Gastroesophageal sphincter (tissue), 4 donors: ENCODE data around the gene FAM107A. TPM values are rescaled to one million over a fixed set of nuclear protein-coding genes. Genes with fewer than 3 reads are reported as not detected.

Source experiments
- ATAC-seq: fragments of 150-250 bp; one replicate; pipeline ENCODE4 v1.9.1; 2016; ENCODE audit warnings: mild to moderate bottlenecking, moderate library complexity
- H3K27ac ChIP-seq, 4 donors: fragments of 200-600 bp; sonication (generic) in 3 of 4; 1 replicate in 3 of 4; 2 replicates in 1 of 4; pipeline ENCODE4 v1.5.1; 2016 to 2019
- H3K27me3 ChIP-seq: fragments of 200-600 bp; sonication (generic); one replicate; pipeline ENCODE4 v1.5.1; 2019
- H3K36me3 ChIP-seq, 2 donors: fragments of 200-600 bp; sonication (generic); one replicate each; pipeline ENCODE4 v1.5.1; 2019; ENCODE audit warnings: control low read depth in 1 of 2
- H3K4me1 ChIP-seq, 3 donors: fragments of 200-600 bp; sonication (generic); 1 replicate in 2 of 3; 2 replicates in 1 of 3; pipeline ENCODE4 v1.5.1; 2016 to 2019; ENCODE audit warnings: control low read depth in 2 of 3
- H3K4me3 ChIP-seq, 2 donors: fragments of 200-600 bp; sonication (generic); one replicate each; pipeline ENCODE4 v1.5.1; 2019; ENCODE audit warnings: mild to moderate bottlenecking in 1 of 2, moderate library complexity in 1 of 2
- H3K9me3 ChIP-seq, 3 donors: fragments of 200-600 bp; sonication (generic); one replicate each; pipeline ENCODE4 v1.5.1; 2017 to 2019; ENCODE audit warnings: control low read depth in 2 of 3
- CTCF ChIP-seq, 4 experiments: fragments of 200-600 bp in 2 of 4; fragments of 450-650 bp in 2 of 4; sonication (generic) in 1 of 4; IDR thresholded peaks; one replicate each; pipeline ENCODE4 v1.5.1; 2017 to 2019; ENCODE audit warnings: antibody characterized with exemption in 4 of 4, mild to moderate bottlenecking in 2 of 4, moderate library complexity in 2 of 4
- EP300 ChIP-seq: sonication (generic); formaldehyde crosslinking; IDR thresholded peaks from one replicate; pipeline ENCODE4 v1.6.1; 2017; ENCODE audit warnings: antibody characterized with exemption, mild to moderate bottlenecking
- POLR2A ChIP-seq, 2 donors: fragments of 450-650 bp; IDR thresholded peaks; one replicate each; pipeline ENCODE4 v1.6.1; 2017; ENCODE audit warnings: antibody characterized with exemption in 2 of 2, mild to moderate bottlenecking in 2 of 2, moderate library complexity in 1 of 2
- POLR2AphosphoS5 ChIP-seq: sonication (generic); formaldehyde crosslinking; IDR thresholded peaks from one replicate; pipeline ENCODE4 v1.6.1; 2017; ENCODE audit warnings: antibody characterized with exemption
- WGBS, 2 donors: methylation state at CpG; one replicate each; pipeline ENCODE4 v1.1.5; 2018; ENCODE audit warnings: low coverage in 1 of 2; 5-methylcytosine and 5-hydroxymethylcytosine counted together
- total RNA-seq, 4 donors: library from RNA; depleted of rRNA; stranded (reverse); fragments of >200 nt; gene quantifications; one replicate each; pipeline ENCODE4 v1.1.0, GENCODE V29; 2016

FAM107A gene
- total RNA-seq, 4 donors from 2014 or later, result 27.9 to 109 (median 83.8) TPM

GRCh38 chr3:58524326-58524888 lies 52.8 kb downstream of the FAM107A start:
- no peaks in the 10 kb centered on the region for H3K9me3 ChIP-seq
- H3K4me3 ChIP-seq, result no peak overlapping the region
- H3K4me1 ChIP-seq, result peaks cover 0 to 12% (median 0%) of the 10 kb centered on the region in 3 donors
- no peaks in the 10 kb centered on the region for H3K27me3 ChIP-seq
- peaks cover 0 to 98% of the 10 kb centered on the region in 2 donors for H3K36me3 ChIP-seq
- no peak for ATAC-seq
- TF ChIP-seq CTCF (IDR thresholded peaks at IDR 0.05) (no peak), POLR2AphosphoS5 (no peak), POLR2A (IDR thresholded peaks at IDR 0.05) (no peak), EP300 (no peak)
- H3K27ac ChIP-seq, result no peak overlapping the region
- WGBS, 2 donors, result 100% methylated on average over 1 to 2 of the region's 11 CpGs

GRCh38 chr3:58522759-58523425 lies 54.3 kb downstream of the FAM107A start:
- peaks cover 0 to 98% of the 10 kb centered on the region in 2 donors for H3K36me3 ChIP-seq
- no peaks in the 10 kb centered on the region for H3K9me3 ChIP-seq
- no peaks in the 10 kb centered on the region for H3K4me1 ChIP-seq
- 76 to 78% methylated on average over 4 to 5 of the region's 5 CpGs for WGBS, 2 donors
- H3K27me3 ChIP-seq, result no peaks in the 10 kb centered on the region
- no peak overlapping the region for H3K4me3 ChIP-seq
- TF ChIP-seq POLR2AphosphoS5 (no peak), EP300 (no peak), POLR2A (IDR thresholded peaks at IDR 0.05) (no peak), CTCF (IDR thresholded peaks at IDR 0.05) (no peak)
- no peak overlapping the region for H3K27ac ChIP-seq
- ATAC-seq, result no peak

GRCh38 chr3:58521917-58522631 lies 55.1 kb downstream of the FAM107A start:
- H3K27ac ChIP-seq, result no peak overlapping the region
- no peaks in the 10 kb centered on the region for H3K27me3 ChIP-seq
- H3K36me3 ChIP-seq, result peaks cover 0 to 98% of the 10 kb centered on the region in 2 donors
- H3K9me3 ChIP-seq, result no peaks in the 10 kb centered on the region
- H3K4me1 ChIP-seq, result no peaks in the 10 kb centered on the region
- TF ChIP-seq POLR2AphosphoS5 (no peak), CTCF (IDR thresholded peaks at IDR 0.05) (no peak), POLR2A (IDR thresholded peaks at IDR 0.05) (no peak), EP300 (no peak)
- no peak for ATAC-seq
- no peak overlapping the region for H3K4me3 ChIP-seq
- 60 to 70% methylated on average over 2 of the region's 10 CpGs for WGBS, 2 donors

GRCh38 chr3:58521336-58521670 lies 55.9 kb downstream of the FAM107A start:
- Histone ChIP-seq H3K4me1 (no peaks in the 10 kb centered on the region), H3K4me3 (no peak overlapping the region), H3K9me3 (no peaks in the 10 kb centered on the region), H3K27ac (no peak overlapping the region), H3K27me3 (no peaks in the 10 kb centered on the region), H3K36me3 (peaks cover 0 to 98% of the 10 kb centered on the region in 2 donors)
- TF ChIP-seq POLR2A (IDR thresholded peaks at IDR 0.05) (no peak), EP300 (no peak), POLR2AphosphoS5 (no peak), CTCF (IDR thresholded peaks at IDR 0.05) (no peak)
- 91% methylated on average over 1 of the region's 3 CpGs; no CpG with 5 or more reads in 1 of the 2 donors for WGBS, 2 donors
- no peak for ATAC-seq
